OCI-LY3 (cell line): ENCODE measurements around the gene ARHGEF6.

ENCODE experiments used
- H2AFZ ChIP-seq: fragments of 200-600, 300-600 bp; shearing (Covaris generic); 2 replicates; pipeline ENCODE4 v1.6.0; 2014; ENCODE audit warnings: antibody characterized with exemption, low read depth, low read length
- H3K27ac ChIP-seq: fragments of 200-600, 300-600 bp; sonication (generic); 2 replicates; pipeline ENCODE4 v1.5.1; 2014; ENCODE audit warnings: mild to moderate bottlenecking, low read length, moderate library complexity, mixed read lengths
- H3K27me3 ChIP-seq: fragments of 200-600, 300-600 bp; sonication (generic); 2 replicates; pipeline ENCODE4 v1.6.1; 2014; ENCODE audit warnings: low read depth, low read length, mixed read lengths
- H3K36me3 ChIP-seq: fragments of 200-600, 300-600 bp; sonication (generic); replicated peaks from 2 replicates; pipeline ENCODE3; 2014; ENCODE audit warnings: low read depth, low read length, mixed read lengths
- H3K4me1 ChIP-seq: fragments of 300-600, 200-600 bp; sonication (generic); 2 replicates; pipeline ENCODE4 v1.6.1; 2014; ENCODE audit warnings: low read length, mixed read lengths
- H3K4me2 ChIP-seq: fragments of 200-600, 300-600 bp; sonication (generic); 2 replicates; pipeline ENCODE4 v1.6.1; 2014; ENCODE audit warnings: low read length, mixed read lengths
- H3K4me3 ChIP-seq: fragments of 300-600, 200-600 bp; sonication (generic); 2 replicates; pipeline ENCODE4 v1.5.1; 2014; ENCODE audit warnings: antibody characterized with exemption, mild to moderate bottlenecking, low read length, moderate library complexity
- H3K79me2 ChIP-seq: fragments of 300-600, 200-600 bp; shearing (Covaris generic); 2 replicates; pipeline ENCODE4 v1.6.1; 2014; ENCODE audit warnings: mild to moderate bottlenecking, low read length, mixed read lengths
- H3K9ac ChIP-seq: fragments of 300-600, 200-600 bp; shearing (Covaris generic); 2 replicates; pipeline ENCODE4 v1.6.0; 2014; ENCODE audit warnings: mild to moderate bottlenecking, low read length, moderate library complexity
- H3K9me3 ChIP-seq: fragments of 200-600, 300-600 bp; shearing (Covaris generic); 2 replicates; pipeline ENCODE4 v1.6.1; 2014; ENCODE audit warnings: low read length, mixed read lengths; ENCODE audit not compliant: insufficient read depth
- H4K20me1 ChIP-seq: fragments of 200-600, 300-600 bp; sonication (generic); 2 replicates; pipeline ENCODE4 v1.6.1; 2016; ENCODE audit warnings: low read length, mixed read lengths; ENCODE audit not compliant: insufficient read depth
- CTCF ChIP-seq: fragments of 200-600, 300-600 bp; sonication (generic); IDR thresholded peaks from 2 replicates; pipeline ENCODE4 v1.5.1; 2014; ENCODE audit warnings: antibody characterized with exemption, low read length, low read depth
- EZH2phosphoT487 ChIP-seq: fragments of 200-600 bp; shearing (Covaris generic); IDR thresholded peaks from 2 replicates; pipeline ENCODE4 v1.6.1; 2018; ENCODE audit warnings: antibody characterized with exemption, mixed run types, low read depth

ARHGEF6 gene

GRCh38 chrX:136636121-136636520 lies 144.6 kb downstream of the ARHGEF6 start:
- Histone ChIP-seq H3K79me2 (no peaks in the 10 kb centered on the region), H3K4me2 (no peak overlapping the region), H3K9ac (no peak overlapping the region), H2AFZ (no peak overlapping the region), H3K9me3 (no peaks in the 10 kb centered on the region), H3K4me1 (peaks cover 6% of the 10 kb centered on the region), H3K36me3 (no peaks in the 10 kb centered on the region), H4K20me1 (no peaks in the 10 kb centered on the region), H3K4me3 (no peak overlapping the region), H3K27me3 (no peaks in the 10 kb centered on the region), H3K27ac (no peak overlapping the region)
- TF ChIP-seq EZH2phosphoT487 (no peak), CTCF (no peak)

DNA sequence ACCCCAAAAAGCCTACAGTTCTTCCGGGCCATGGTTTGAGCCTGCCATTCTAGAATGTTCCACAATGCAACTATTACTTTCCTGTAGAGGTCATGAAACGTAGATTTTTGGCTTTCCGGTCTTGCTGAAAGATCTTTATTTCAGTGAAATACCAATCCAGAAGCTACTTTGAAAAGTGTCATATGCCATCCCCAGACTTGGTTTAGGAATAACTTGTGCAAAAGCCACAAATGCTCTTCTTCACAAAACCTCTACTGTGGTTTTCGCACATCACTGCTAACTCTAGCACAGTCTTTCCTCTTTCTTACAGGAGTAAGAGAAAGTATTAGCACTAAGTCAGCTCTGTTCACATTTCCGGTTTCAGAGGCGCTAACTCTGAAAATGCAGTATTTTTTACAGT lies 145.5 kb downstream of the ARHGEF6 start:
- H3K79me2 ChIP-seq: no peaks in the 10 kb centered on the region
- H3K4me3 ChIP-seq: no peak overlapping the region
- H3K36me3 ChIP-seq: no peaks in the 10 kb centered on the region
- no peaks in the 10 kb centered on the region for H3K9me3 ChIP-seq
- no peak overlapping the region for H3K9ac ChIP-seq
- no peaks in the 10 kb centered on the region for H4K20me1 ChIP-seq
- H3K27me3 ChIP-seq: no peaks in the 10 kb centered on the region
- TF ChIP-seq EZH2phosphoT487: no peak
- no peak for TF ChIP-seq CTCF
- H3K4me1 ChIP-seq: peaks cover 6% of the 10 kb centered on the region
- no peak overlapping the region for H2AFZ ChIP-seq
- no peak overlapping the region for H3K4me2 ChIP-seq
- no peak overlapping the region for H3K27ac ChIP-seq

GRCh38 chrX:136630881-136631280 lies 149.9 kb downstream of the ARHGEF6 start:
- Histone ChIP-seq H3K27ac (no peak overlapping the region), H2AFZ (no peak overlapping the region), H3K36me3 (no peaks in the 10 kb centered on the region), H3K79me2 (no peaks in the 10 kb centered on the region), H3K9me3 (no peaks in the 10 kb centered on the region), H3K4me1 (peaks cover 15% of the 10 kb centered on the region), H3K4me3 (no peak overlapping the region), H3K27me3 (no peaks in the 10 kb centered on the region), H4K20me1 (no peaks in the 10 kb centered on the region), H3K9ac (no peak overlapping the region), H3K4me2 (no peak overlapping the region)
- no peak for TF ChIP-seq CTCF
- no peak for TF ChIP-seq EZH2phosphoT487

GRCh38 chrX:136629084-136629750 lies 151.5 kb downstream of the ARHGEF6 start:
- H3K9me3 ChIP-seq: no peaks in the 10 kb centered on the region
- H3K27ac ChIP-seq: no peak overlapping the region
- H3K4me2 ChIP-seq: no peak overlapping the region
- H3K4me1 ChIP-seq: peaks cover 12% of the 10 kb centered on the region
- TF ChIP-seq CTCF (no peak), EZH2phosphoT487 (no peak)
- no peak overlapping the region for H2AFZ ChIP-seq
- H3K79me2 ChIP-seq: no peaks in the 10 kb centered on the region
- H3K36me3 ChIP-seq: no peaks in the 10 kb centered on the region
- H3K27me3 ChIP-seq: no peaks in the 10 kb centered on the region
- no peak overlapping the region for H3K4me3 ChIP-seq
- no peak overlapping the region for H3K9ac ChIP-seq
- H4K20me1 ChIP-seq: no peaks in the 10 kb centered on the region
